PC-3 (cell line): ENCODE results near the gene UBE2E3. TPM values are rescaled to one million over a fixed set of nuclear protein-coding genes. Genes with fewer than 3 reads are reported as not detected.
A peak's percentile ranks its signal among the peaks of the same experiment; 100 is the strongest.

Experiments
- ATAC-seq: fragments of 200-7000 bp; cut with Tn5 transposase; 2 replicates; pipeline ENCODE4 v1.9.1; 2020; ENCODE audit warnings: mild to moderate bottlenecking, moderate library complexity
- BruUV-seq: library from RNA; stranded (reverse); fragments of 400-500 nt; replicated peaks from 2 replicates; lab custom pipeline; 2021; lab: Mats Ljungman, UMichigan
- CTCF ChIA-PET: fragments of 300-600 bp; sonication (Branson Sonifier 250); formaldehyde crosslinking; loops from one replicate; lab custom pipeline; 2022; ENCODE audit warnings: antibody characterized with exemption; lab: Charles Lee
- POLR2A ChIA-PET: fragments of 300-600 bp; sonication (Branson Sonifier 250); formaldehyde crosslinking; loops from one replicate; lab custom pipeline; 2022; ENCODE audit warnings: antibody characterized with exemption; ENCODE audit not compliant: unreplicated experiment; lab: Charles Lee
- DNase-seq: peaks from one replicate; pipeline ENCODE4 v3.0.0-alpha.2; 2015
- H2AFZ ChIP-seq: fragments of 300-600 bp; sonication (generic); 2 replicates; pipeline ENCODE4 v1.6.0; 2016; ENCODE audit warnings: antibody characterized with exemption, low read length
- H3F3A ChIP-seq: fragments of 300-600 bp; sonication (generic); one replicate; pipeline ENCODE4 v1.6.0; 2017; ENCODE audit warnings: antibody characterized with exemption, low read length, control low read depth, mild to moderate bottlenecking; ENCODE audit not compliant: unreplicated experiment
- H3K27ac ChIP-seq: fragments of 300-600 bp; sonication (generic); 2 replicates; pipeline ENCODE4 v1.5.1; 2016; ENCODE audit warnings: mild to moderate bottlenecking, low read length
- H3K27me3 ChIP-seq: fragments of 300-600 bp; sonication (generic); 2 replicates; pipeline ENCODE4 v1.6.1; 2016; ENCODE audit warnings: low read length, mixed read lengths
- H3K36me3 ChIP-seq: fragments of 300-600 bp; sonication (generic); 2 replicates; pipeline ENCODE4 v1.6.1; 2016; ENCODE audit warnings: low read depth, mixed run types, low read length, mixed read lengths
- H3K4me1 ChIP-seq: fragments of 300-600 bp; sonication (generic); 2 replicates; pipeline ENCODE4 v1.5.1; 2016; ENCODE audit warnings: low read length; ENCODE audit not compliant: insufficient read depth
- H3K4me2 ChIP-seq: fragments of 300-600 bp; sonication (generic); 2 replicates; pipeline ENCODE4 v1.6.0; 2016; ENCODE audit warnings: low read length
- H3K4me3 ChIP-seq: fragments of 300-600 bp; sonication (generic); 2 replicates; pipeline ENCODE4 v1.5.1; 2016; ENCODE audit warnings: mild to moderate bottlenecking, low read length, mixed read lengths
- H3K79me2 ChIP-seq: fragments of 300-600 bp; sonication (generic); 2 replicates; pipeline ENCODE4 v1.6.1; 2017; ENCODE audit warnings: low read length, mixed read lengths
- H3K9ac ChIP-seq: fragments of 300-600 bp; sonication (generic); 2 replicates; pipeline ENCODE4 v1.6.0; 2016; ENCODE audit warnings: mild to moderate bottlenecking, low read length
- H3K9me2 ChIP-seq: fragments of 300-600 bp; sonication (generic); replicated peaks from 2 replicates; pipeline ENCODE4 v1.6.1; 2016; ENCODE audit warnings: mixed run types, low read length, mixed read lengths
- H3K9me3 ChIP-seq: fragments of 300-600 bp; sonication (generic); 2 replicates; pipeline ENCODE4 v1.6.1; 2016; ENCODE audit warnings: low read length, mixed read lengths
- H4K20me1 ChIP-seq: fragments of 300-600 bp; sonication (generic); 2 replicates; pipeline ENCODE4 v1.6.1; 2016; ENCODE audit warnings: low read length, mixed read lengths
- EZH2 ChIP-seq: fragments of 300-600 bp; sonication (generic); IDR thresholded peaks from one replicate; pipeline ENCODE4 v1.6.1; 2017; ENCODE audit warnings: antibody characterized with exemption, mild to moderate bottlenecking, low read length; ENCODE audit not compliant: unreplicated experiment
- EZH2phosphoT487 ChIP-seq: fragments of 300-600 bp; sonication (generic); IDR thresholded peaks from 2 replicates; pipeline ENCODE4 v1.6.1; 2018; ENCODE audit warnings: mild to moderate bottlenecking, antibody characterized with exemption, low read length, borderline replicate concordance
- intact Hi-C: fragments of 100-400 bp; cut with micrococcal nuclease; formaldehyde crosslinking; loops from 2 replicates; pipeline ENCODE4 v1.9.0; 2023
- total RNA-seq: library from RNA; depleted of rRNA; stranded (reverse); fragments of >200 nt; gene quantifications from 2 replicates; pipeline ENCODE4 v1.2.3, GENCODE V29; 2014
- TF ChIP-seq, protein P1 (sequence below): fragments of 300-600 bp; sonication (generic); conservative IDR thresholded peaks from 2 replicates; pipeline ENCODE4 v1.5.1; 2017; ENCODE audit warnings: antibody characterized with exemption, low read depth, mild to moderate bottlenecking, low read length

The UBE2E3 gene
- total RNA-seq, 1 experiment from 2014 or later: 95.6 TPM

DNA sequence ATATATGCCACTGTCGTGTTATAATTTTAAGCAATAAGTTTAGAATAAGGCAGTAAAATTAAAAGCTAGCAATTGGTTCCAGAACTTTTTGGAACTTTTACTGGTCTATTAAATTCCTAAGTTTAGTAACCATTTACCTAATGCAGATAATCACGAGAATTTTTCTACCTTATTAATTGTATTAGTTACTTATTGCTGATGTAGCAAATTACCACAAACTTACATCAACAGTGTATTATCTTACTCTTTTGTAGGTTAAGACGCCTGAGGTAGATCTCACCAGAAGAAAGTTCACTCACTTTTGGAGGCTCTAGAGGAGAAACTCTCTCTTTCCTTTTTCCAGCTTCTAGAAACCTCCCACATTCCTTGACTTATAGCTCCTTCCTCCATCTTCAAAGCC lies 14.0 kb upstream of the UBE2E3 start:
- Histone ChIP-seq H3K79me2 (no peaks in the 10 kb centered on the region), H2AFZ (no peak overlapping the region), H3K27me3 (no peaks in the 10 kb centered on the region), H3K9ac (no peak overlapping the region), H3F3A (no peaks in the 10 kb centered on the region), H3K9me3 (no peaks in the 10 kb centered on the region), H3K4me3 (no peak overlapping the region), H3K9me2 (no peaks in the 10 kb centered on the region), H3K4me2 (no peak overlapping the region), H3K27ac (no peak overlapping the region), H3K4me1 (peaks cover 12% of the 10 kb centered on the region), H3K36me3 (no peaks in the 10 kb centered on the region), H4K20me1 (no peaks in the 10 kb centered on the region)
- DNase-seq: no peak
- TF ChIP-seq EZH2phosphoT487 (no peak), EZH2 (no peak)
- POLR2A ChIA-PET: no interaction called here
- CTCF ChIA-PET: no interaction called here
- intact Hi-C loops: no loop called here
- ATAC-seq: no peak
- no TSS peak for BruUV-seq

DNA sequence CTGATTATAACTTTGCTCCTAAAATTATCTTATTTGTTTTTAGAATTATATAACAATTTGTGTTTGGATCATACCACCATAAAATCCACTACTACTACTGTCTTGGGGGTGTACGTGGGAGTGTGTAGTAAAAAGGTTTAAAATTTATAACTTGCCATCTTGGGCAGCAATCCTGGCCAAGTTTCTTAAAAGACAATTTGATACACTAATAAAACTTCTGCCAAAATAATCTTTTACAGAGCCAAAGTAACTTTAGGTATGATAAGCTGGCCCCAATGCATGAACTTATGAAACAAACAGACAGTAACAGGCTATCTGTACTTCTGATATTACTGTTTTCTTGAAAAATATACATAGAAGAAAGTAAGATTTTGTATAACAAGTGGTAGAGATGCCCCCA lies 11.3 kb upstream of the UBE2E3 start:
- no TSS peak for BruUV-seq
- H3K9ac ChIP-seq: no peak overlapping the region
- no peak overlapping the region for H3K4me2 ChIP-seq
- POLR2A ChIA-PET: no interaction called here
- H3K9me2 ChIP-seq: no peaks in the 10 kb centered on the region
- CTCF ChIA-PET: no interaction called here
- intact Hi-C loops: no loop called here
- no peaks in the 10 kb centered on the region for H4K20me1 ChIP-seq
- TF ChIP-seq EZH2phosphoT487: no peak
- TF ChIP-seq, protein P1, sequence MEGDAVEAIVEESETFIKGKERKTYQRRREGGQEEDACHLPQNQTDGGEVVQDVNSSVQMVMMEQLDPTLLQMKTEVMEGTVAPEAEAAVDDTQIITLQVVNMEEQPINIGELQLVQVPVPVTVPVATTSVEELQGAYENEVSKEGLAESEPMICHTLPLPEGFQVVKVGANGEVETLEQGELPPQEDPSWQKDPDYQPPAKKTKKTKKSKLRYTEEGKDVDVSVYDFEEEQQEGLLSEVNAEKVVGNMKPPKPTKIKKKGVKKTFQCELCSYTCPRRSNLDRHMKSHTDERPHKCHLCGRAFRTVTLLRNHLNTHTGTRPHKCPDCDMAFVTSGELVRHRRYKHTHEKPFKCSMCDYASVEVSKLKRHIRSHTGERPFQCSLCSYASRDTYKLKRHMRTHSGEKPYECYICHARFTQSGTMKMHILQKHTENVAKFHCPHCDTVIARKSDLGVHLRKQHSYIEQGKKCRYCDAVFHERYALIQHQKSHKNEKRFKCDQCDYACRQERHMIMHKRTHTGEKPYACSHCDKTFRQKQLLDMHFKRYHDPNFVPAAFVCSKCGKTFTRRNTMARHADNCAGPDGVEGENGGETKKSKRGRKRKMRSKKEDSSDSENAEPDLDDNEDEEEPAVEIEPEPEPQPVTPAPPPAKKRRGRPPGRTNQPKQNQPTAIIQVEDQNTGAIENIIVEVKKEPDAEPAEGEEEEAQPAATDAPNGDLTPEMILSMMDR: no peak
- TF ChIP-seq EZH2: no peak
- ATAC-seq (peak; percentile 16; the same call in 1 of the 2 replicates), DNase-seq (no peak)
- H2AFZ ChIP-seq: no peak overlapping the region
- H3K36me3 ChIP-seq: no peaks in the 10 kb centered on the region
- H3K27ac ChIP-seq: no peak overlapping the region
- no peaks in the 10 kb centered on the region for H3K27me3 ChIP-seq
- no peaks in the 10 kb centered on the region for H3K9me3 ChIP-seq
- peaks cover 14% of the 10 kb centered on the region for H3K4me1 ChIP-seq
- no peak overlapping the region for H3K4me3 ChIP-seq
- no peaks in the 10 kb centered on the region for H3F3A ChIP-seq
- no peaks in the 10 kb centered on the region for H3K79me2 ChIP-seq

GRCh38 chr2:180970016-180970415 lies 10.4 kb upstream of the UBE2E3 start:
- Histone ChIP-seq H3K9ac (no peak overlapping the region), H3K4me3 (no peak overlapping the region), H3K9me2 (no peaks in the 10 kb centered on the region), H3K27me3 (no peaks in the 10 kb centered on the region), H3K36me3 (no peaks in the 10 kb centered on the region), H3F3A (no peaks in the 10 kb centered on the region), H2AFZ (0 out of 2 replicates have a peak overlapping the region, but pooled peaks have one; percentile 3), H3K79me2 (no peaks in the 10 kb centered on the region), H3K9me3 (no peaks in the 10 kb centered on the region), H4K20me1 (no peaks in the 10 kb centered on the region), H3K4me1 (peaks cover 14% of the 10 kb centered on the region), H3K27ac (no peak overlapping the region), H3K4me2 (no peak overlapping the region)
- CTCF ChIA-PET: no interaction called here
- peak; percentile 96 for ATAC-seq
- TF ChIP-seq, protein P1: no peak
- TF ChIP-seq EZH2 (no peak), EZH2phosphoT487 (no peak)
- POLR2A ChIA-PET: no interaction called here
- DNase-seq: peak; percentile 50
- BruUV-seq: no TSS peak
- intact Hi-C loops: loop anchor here (5.0 kb wide), 1 partner anchor 78 kb away; no protein-coding TSS in a partner anchor
